Endothelial cell of umbilical vein (primary cell): ENCODE data around the gene GRPEL1. TPM values are rescaled to one million over a fixed set of nuclear protein-coding genes. Genes with fewer than 3 reads are reported as not detected.

Experiments
- BruUV-seq: library from RNA; stranded (reverse); fragments of 400-500 nt; replicated peaks from 2 replicates; lab custom pipeline; 2021; lab: Mats Ljungman, UMichigan
- CTCF ChIA-PET: fragments of 300-600, 350-600 bp; sonication (Branson Sonifier 250); formaldehyde crosslinking; loops from one replicate; lab custom pipeline; 2021; ENCODE audit warnings: antibody characterized with exemption, inconsistent platforms; lab: Charles Lee
- POLR2A ChIA-PET: fragments of 300-600, 350-600 bp; sonication (Branson Sonifier 250); formaldehyde crosslinking; loops from one replicate; lab custom pipeline; 2021; ENCODE audit warnings: antibody characterized with exemption, inconsistent platforms; lab: Charles Lee
- DNase-seq: peaks from one replicate; pipeline ENCODE4 v3.0.0-alpha.2; 2011; ENCODE audit warnings: low read depth, low spot score
- FAIRE-seq: peaks from 2 replicates; lab custom pipeline; 2011; peaks lifted over from hg19 to GRCh38; lab: Jason Lieb, UNC
- H2AFZ ChIP-seq: 2 replicates; pipeline ENCODE4 v1.6.0; 2012; ENCODE audit warnings: low read depth, low read length, control low read depth, inconsistent platforms
- H3K27ac ChIP-seq: 2 replicates; pipeline ENCODE4 v1.5.1; 2011; ENCODE audit warnings: low read depth, mild to moderate bottlenecking, control low read depth, low read length, moderate library complexity; ENCODE audit not compliant: insufficient read depth
- H3K27me3 ChIP-seq, 2 experiments: 2 replicates each; pipeline versions ENCODE4 v1.6.0 to v1.6.1; 2011; ENCODE audit warnings: low read length in 2 of 2, mixed read lengths in 1 of 2; ENCODE audit not compliant: control insufficient read depth in 2 of 2, insufficient read depth in 2 of 2
- H3K36me3 ChIP-seq, 2 experiments: 2 replicates in 1 of 2; 3 replicates in 1 of 2; pipeline ENCODE4 v1.5.1; 2011; ENCODE audit warnings: low read length in 2 of 2, mild to moderate bottlenecking in 1 of 2, moderate library complexity in 1 of 2; ENCODE audit not compliant: control insufficient read depth in 2 of 2, insufficient read depth in 2 of 2; ENCODE audit errors: extremely low read depth in 1 of 2
- H3K4me1 ChIP-seq: 3 replicates; pipeline ENCODE4 v1.5.1; 2011; ENCODE audit warnings: mild to moderate bottlenecking, low read length; ENCODE audit not compliant: control insufficient read depth, insufficient read depth; ENCODE audit errors: extremely low read depth
- H3K4me2 ChIP-seq: 2 replicates; pipeline ENCODE4 v1.6.1; 2011; ENCODE audit warnings: low read length, control low read depth, mixed read lengths; ENCODE audit not compliant: insufficient read depth
- H3K4me3 ChIP-seq, 3 experiments: fragments of 200-600 bp in 1 of 3; sonication (generic), shearing (Covaris generic) in 1 of 3; replicated peaks in 1 of 3; 2 replicates each; pipeline ENCODE4 v1.5.1; 2011 to 2016; ENCODE audit warnings: control low read depth in 3 of 3, low read length in 3 of 3, mild to moderate bottlenecking in 2 of 3, inconsistent platforms in 1 of 3, low read depth in 1 of 3, moderate library complexity in 1 of 3; ENCODE audit not compliant: insufficient read depth in 1 of 3
- H3K79me2 ChIP-seq: 2 replicates; pipeline ENCODE4 v1.6.0; 2012; ENCODE audit warnings: low read length, inconsistent platforms; ENCODE audit not compliant: control insufficient read depth, insufficient read depth
- H3K9ac ChIP-seq: replicated peaks from 2 replicates; pipeline ENCODE3; 2011; ENCODE audit warnings: low read length, control low read depth; ENCODE audit not compliant: insufficient read depth; ENCODE audit errors: extremely low read depth
- H3K9me1 ChIP-seq: replicated peaks from 3 replicates; pipeline ENCODE4 v1.6.0; 2011; ENCODE audit warnings: mild to moderate bottlenecking, low read length; ENCODE audit not compliant: control insufficient read depth, insufficient read depth; ENCODE audit errors: extremely low read depth
- H3K9me3 ChIP-seq: replicated peaks from 2 replicates; pipeline ENCODE4 v1.5.1; 2012; ENCODE audit warnings: low read length, inconsistent platforms; ENCODE audit not compliant: control insufficient read depth, insufficient read depth
- H4K20me1 ChIP-seq: replicated peaks from 2 replicates; pipeline ENCODE3; 2011; ENCODE audit warnings: mild to moderate bottlenecking, low read length; ENCODE audit not compliant: control insufficient read depth, insufficient read depth; ENCODE audit errors: extremely low read depth
- EZH2 ChIP-seq: IDR thresholded peaks from 2 replicates; pipeline ENCODE4 v1.6.1; 2012; ENCODE audit warnings: borderline replicate concordance, low read depth, mild to moderate bottlenecking, moderate library complexity, low read length, inconsistent platforms; ENCODE audit not compliant: severe bottlenecking
- FOS ChIP-seq: IDR thresholded peaks from 2 replicates; pipeline ENCODE4 v1.6.1; 2011; ENCODE audit warnings: mild to moderate bottlenecking, low read length, moderate library complexity, borderline replicate concordance; ENCODE audit not compliant: insufficient read depth
- GATA2 ChIP-seq: IDR thresholded peaks from 2 replicates; pipeline ENCODE4 v1.7.0; 2011; ENCODE audit warnings: low read depth, mild to moderate bottlenecking, moderate library complexity, mixed read lengths, low read length; ENCODE audit not compliant: insufficient read length, insufficient read depth
- JUN ChIP-seq: IDR thresholded peaks from 2 replicates; pipeline ENCODE4 v1.6.1; 2011; ENCODE audit warnings: borderline replicate concordance, low read depth; ENCODE audit not compliant: insufficient read length, insufficient read depth
- MYC ChIP-seq: IDR thresholded peaks from one replicate; pipeline ENCODE4 v1.6.1; 2011; ENCODE audit warnings: mild to moderate bottlenecking, low read depth, low read length
- POLR2A ChIP-seq: IDR thresholded peaks from 2 replicates; pipeline ENCODE4 v1.6.1; 2012; ENCODE audit warnings: low read depth, mild to moderate bottlenecking, control low read depth, low read length
- POLR2AphosphoS5 ChIP-seq: IDR thresholded peaks from 2 replicates; pipeline ENCODE4 v1.6.1; 2012; ENCODE audit warnings: low read depth, mild to moderate bottlenecking, control low read depth, low read length, moderate library complexity; ENCODE audit not compliant: insufficient read depth
- dilution Hi-C: fragments of 300-500 bp; cut with MboI; formaldehyde crosslinking; loops from one replicate; pipeline ENCODE4 v1.15.0; 2019; ENCODE audit warnings: low sequenced_read_pairs; ENCODE audit not compliant: extremely low pct_ligation_motif_present
- intact Hi-C: fragments of 100-400 bp; cut with micrococcal nuclease; formaldehyde crosslinking; loops from one replicate; pipeline ENCODE4 v1.10.0; 2022
- polyA plus RNA-seq, 4 experiments: library from polyadenylated mRNA; depleted of rRNA in 3 of 4; stranded (reverse) in 3 of 4; unstranded in 1 of 4; fragments of >200 nt; gene quantifications; 2 replicates each; pipeline versions ENCODE4 v1.2.1 to v1.2.3, GENCODE V29; 2011 to 2012; ENCODE audit warnings: missing spikeins in 1 of 4
- total RNA-seq: library from RNA; stranded (reverse); gene quantifications from 2 replicates; pipeline ENCODE4 v1.2.3, GENCODE V29; 2021
- TF ChIP-seq, protein P1 (sequence below): IDR thresholded peaks from 2 replicates; pipeline ENCODE4 v1.6.1; 2011; ENCODE audit not compliant: insufficient read depth, insufficient read length
- TF ChIP-seq, protein P2 (sequence below), 2 donors: IDR thresholded peaks; 1 replicate in 1 of 2; 2 replicates in 1 of 2; pipeline ENCODE4 v1.5.1; 2011; ENCODE audit warnings: low read length in 2 of 2, mild to moderate bottlenecking in 2 of 2, moderate library complexity in 2 of 2, control low read depth in 1 of 2, inconsistent platforms in 1 of 2, low read depth in 1 of 2; ENCODE audit not compliant: insufficient read depth in 1 of 2; ENCODE audit errors: extremely low read depth in 1 of 2

GRPEL1 gene
- total and polyA plus RNA-seq, 2 donors (not counting 3 experiments of a cell fraction or from before 2014, with no cell fraction given): 17.3 to 42.6 TPM

DNA sequence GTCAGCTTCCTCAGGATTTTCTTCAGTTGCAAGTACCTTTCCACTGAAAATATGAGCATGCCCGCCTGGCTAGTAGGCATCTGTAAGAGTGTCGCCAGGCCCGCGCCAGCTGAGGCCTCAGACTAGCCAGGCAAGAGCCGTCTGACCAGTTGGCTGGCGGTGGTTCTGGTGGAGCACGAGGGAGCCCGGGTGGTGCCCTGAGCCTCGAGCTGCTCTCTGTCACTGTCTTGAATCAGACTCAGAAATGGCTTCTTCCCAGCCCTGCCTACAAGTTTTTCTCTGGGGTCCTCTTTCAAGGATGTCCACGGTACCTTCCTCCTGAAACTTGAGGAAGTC, 11.9 kb downstream of the GRPEL1 start:
- Histone ChIP-seq H3K9ac (no peak overlapping the region), H3K4me2 (no peak overlapping the region), H3K9me3 (no peaks in the 10 kb centered on the region), H4K20me1 (no peaks in the 10 kb centered on the region), H2AFZ (no peak overlapping the region), H3K4me3 (no peak overlapping the region), H3K9me1 (no peaks in the 10 kb centered on the region), H3K4me1 (peaks cover 13% of the 10 kb centered on the region), H3K27me3 (no peaks in the 10 kb centered on the region), H3K27ac (no peak overlapping the region), H3K79me2 (peaks cover 13% of the 10 kb centered on the region), H3K36me3 (peaks cover 10 to 15% of the 10 kb centered on the region in 2 experiments)
- DNase-seq: no peak
- intact Hi-C loops (loop anchor here (1.0 kb wide), 1 partner anchor 13 kb away; the partner anchor contains the start of gene TADA2B), dilution Hi-C loops (no loop called here)
- no peak for FAIRE-seq
- CTCF ChIA-PET: interaction anchor here (1.9 to 2.2 kb wide), 3 partner anchors 11 to 15 kb away, joined by 8 to 16 read pairs (median 10); partner anchors contain the start of genes GRPEL1 and TADA2B
- POLR2A ChIA-PET: interaction anchor here (1.7 kb wide), 1 partner anchor 12 kb away, joined by 6 read pairs; the partner anchor contains the start of gene GRPEL1
- TF ChIP-seq MYC (no peak), POLR2A (no peak), JUN (no peak), POLR2AphosphoS5 (no peak), EZH2 (no peak), GATA2 (no peak), FOS (no peak)
- TF ChIP-seq, protein P1, sequence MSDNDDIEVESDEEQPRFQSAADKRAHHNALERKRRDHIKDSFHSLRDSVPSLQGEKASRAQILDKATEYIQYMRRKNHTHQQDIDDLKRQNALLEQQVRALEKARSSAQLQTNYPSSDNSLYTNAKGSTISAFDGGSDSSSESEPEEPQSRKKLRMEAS: no peak
- TF ChIP-seq, protein P2, sequence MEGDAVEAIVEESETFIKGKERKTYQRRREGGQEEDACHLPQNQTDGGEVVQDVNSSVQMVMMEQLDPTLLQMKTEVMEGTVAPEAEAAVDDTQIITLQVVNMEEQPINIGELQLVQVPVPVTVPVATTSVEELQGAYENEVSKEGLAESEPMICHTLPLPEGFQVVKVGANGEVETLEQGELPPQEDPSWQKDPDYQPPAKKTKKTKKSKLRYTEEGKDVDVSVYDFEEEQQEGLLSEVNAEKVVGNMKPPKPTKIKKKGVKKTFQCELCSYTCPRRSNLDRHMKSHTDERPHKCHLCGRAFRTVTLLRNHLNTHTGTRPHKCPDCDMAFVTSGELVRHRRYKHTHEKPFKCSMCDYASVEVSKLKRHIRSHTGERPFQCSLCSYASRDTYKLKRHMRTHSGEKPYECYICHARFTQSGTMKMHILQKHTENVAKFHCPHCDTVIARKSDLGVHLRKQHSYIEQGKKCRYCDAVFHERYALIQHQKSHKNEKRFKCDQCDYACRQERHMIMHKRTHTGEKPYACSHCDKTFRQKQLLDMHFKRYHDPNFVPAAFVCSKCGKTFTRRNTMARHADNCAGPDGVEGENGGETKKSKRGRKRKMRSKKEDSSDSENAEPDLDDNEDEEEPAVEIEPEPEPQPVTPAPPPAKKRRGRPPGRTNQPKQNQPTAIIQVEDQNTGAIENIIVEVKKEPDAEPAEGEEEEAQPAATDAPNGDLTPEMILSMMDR (IDR thresholded peaks at IDR 0.05; ENCODE audit: extremely low read depth in 1 of 2, insufficient read depth in 1 of 2, low read depth in 1 of 2, low read length in 2 of 2): no peak
- no TSS peak for BruUV-seq
